GM12891 (cell line): ENCODE results near the gene EMX2.

ENCODE experiments used
- PAX5 ChIP-seq: IDR thresholded peaks from 2 replicates; pipeline ENCODE4 v1.6.1; 2011; ENCODE audit warnings: low read length, moderate library complexity, mild to moderate bottlenecking; ENCODE audit not compliant: insufficient read depth, severe bottlenecking
- POLR2A ChIP-seq: IDR thresholded peaks from 2 replicates; pipeline ENCODE4 v1.6.1; 2011; ENCODE audit warnings: low read depth, low read length, control low read depth
- POLR2AphosphoS5 ChIP-seq: IDR thresholded peaks from 2 replicates; pipeline ENCODE4 v1.6.1; 2011; ENCODE audit warnings: low read depth, low read length, control low read depth
- POU2F2 ChIP-seq: IDR thresholded peaks from 2 replicates; pipeline ENCODE4 v1.6.1; 2011; ENCODE audit warnings: low read depth, mild to moderate bottlenecking, control low read depth, low read length, moderate library complexity
- SPI1 ChIP-seq: IDR thresholded peaks from 2 replicates; pipeline ENCODE4 v1.6.1; 2011; ENCODE audit warnings: low read depth, low read length, control low read depth
- TAF1 ChIP-seq: IDR thresholded peaks from 2 replicates; pipeline ENCODE4 v1.6.1; 2011; ENCODE audit warnings: low read depth, low read length, control low read depth

- TF ChIP-seq POLR2AphosphoS5 (no peak), POLR2A (no peak), TAF1 (no peak), SPI1 (no peak), PAX5 (no peak), POU2F2 (no peak)
These were observed 43.1 kb upstream of the EMX2 start for GRCh38 chr10:117499248-117500105.
